ENCODE data around the gene HDDC2. TPM values are rescaled to one million over a fixed set of nuclear protein-coding genes. Genes with fewer than 3 reads are reported as not detected.

Gene HDDC2
- polyA plus RNA-seq, 3 donors = 24.4 to 59.9 (median 42.6) TPM

- no peak overlapping the region for H3K4me2 ChIP-seq (replicated peaks; ENCODE audit: extremely low read depth, low read length, poor library complexity, severe bottlenecking)
- no peak overlapping the region for H3K4me3 ChIP-seq (replicated peaks in 1 of 3; ENCODE audit: low read depth in 2 of 3, low read length in 3 of 3)
- no peak overlapping the region for H3K27ac ChIP-seq (ENCODE audit: low read depth in 1 of 2, low read length in 2 of 2)
- no peaks in the 10 kb centered on the region for H4K20me1 ChIP-seq (ENCODE audit: insufficient read depth, low read length)
- TF ChIP-seq CTCF (IDR thresholded peaks at IDR 0.05) = no peak
- Mint-ChIP-seq H3K27ac (no peak overlapping the region), H3K27me3 (ENCODE audit: low read depth in 3 of 3) (no peaks in the 10 kb centered on the region), H3K4me3 (no peak overlapping the region), H3K4me1 (peaks cover 6% of the 10 kb centered on the region), H3K9me3 (peaks cover 0 to 5% (median 0%) of the 10 kb centered on the region in 7 donors), H3K36me3 (no peaks in the 10 kb centered on the region)
- H2AFZ ChIP-seq (ENCODE audit: insufficient read depth, low read depth, low read length, poor library complexity, severe bottlenecking) = no peak overlapping the region
- no CpG with 5 or more reads among the region's 3 CpGs for WGBS (ENCODE audit: insufficient coverage)
- no peaks in the 10 kb centered on the region for H3K79me2 ChIP-seq (ENCODE audit: insufficient read depth, low read length)
- no peak overlapping the region for H3K9ac ChIP-seq (ENCODE audit: insufficient read depth, low read length, poor library complexity, severe bottlenecking)
- intact Hi-C loops (cut with micrococcal nuclease) = no loop called here
- H3K36me3 ChIP-seq (replicated peaks in 1 of 2; ENCODE audit: control insufficient read depth in 1 of 2, insufficient read depth in 2 of 2, low read length in 2 of 2) = no peaks in the 10 kb centered on the region
- DNase-seq = no peak
- H3K4me1 ChIP-seq (ENCODE audit: control insufficient read depth in 1 of 2, insufficient read depth in 2 of 2, low read length in 2 of 2) = peaks cover 0 to 2% of the 10 kb centered on the region in 2 donors
- H3K27me3 ChIP-seq (ENCODE audit: control insufficient read depth in 2 of 2, insufficient read depth in 2 of 2, low read length in 2 of 2) = no peaks in the 10 kb centered on the region
- no peaks in the 10 kb centered on the region for H3K9me3 ChIP-seq (replicated peaks in 1 of 2; ENCODE audit: control insufficient read depth in 1 of 2, insufficient read depth in 1 of 2, low read length in 2 of 2)
These were observed 68.6 kb downstream of the HDDC2 start for GRCh38 chr6:125233202-125233601.

- Histone ChIP-seq H3K36me3 (replicated peaks in 1 of 2; ENCODE audit: control insufficient read depth in 1 of 2, insufficient read depth in 2 of 2, low read length in 2 of 2) (no peaks in the 10 kb centered on the region), H3K4me2 (replicated peaks; ENCODE audit: extremely low read depth, low read length, poor library complexity, severe bottlenecking) (no peak overlapping the region), H4K20me1 (ENCODE audit: insufficient read depth, low read length) (no peaks in the 10 kb centered on the region), H3K27ac (ENCODE audit: low read depth in 1 of 2, low read length in 2 of 2) (no peak overlapping the region), H2AFZ (ENCODE audit: insufficient read depth, low read depth, low read length, poor library complexity, severe bottlenecking) (no peak overlapping the region), H3K9ac (ENCODE audit: insufficient read depth, low read length, poor library complexity, severe bottlenecking) (no peak overlapping the region), H3K4me1 (ENCODE audit: control insufficient read depth in 1 of 2, insufficient read depth in 2 of 2, low read length in 2 of 2) (peaks cover 0 to 2% of the 10 kb centered on the region in 2 donors), H3K9me3 (replicated peaks in 1 of 2; ENCODE audit: control insufficient read depth in 1 of 2, insufficient read depth in 1 of 2, low read length in 2 of 2) (no peaks in the 10 kb centered on the region), H3K4me3 (replicated peaks in 1 of 3; ENCODE audit: low read depth in 2 of 3, low read length in 3 of 3) (no peak overlapping the region), H3K79me2 (ENCODE audit: insufficient read depth, low read length) (no peaks in the 10 kb centered on the region), H3K27me3 (ENCODE audit: control insufficient read depth in 2 of 2, insufficient read depth in 2 of 2, low read length in 2 of 2) (no peaks in the 10 kb centered on the region)
- Mint-ChIP-seq H3K36me3 (no peaks in the 10 kb centered on the region), H3K9me3 (peaks cover 0 to 3% (median 0%) of the 10 kb centered on the region in 7 donors), H3K4me1 (peaks cover 6% of the 10 kb centered on the region), H3K4me3 (no peak overlapping the region), H3K27ac (no peak overlapping the region), H3K27me3 (ENCODE audit: low read depth in 3 of 3) (no peaks in the 10 kb centered on the region)
- intact Hi-C loops (cut with micrococcal nuclease) = no loop called here
- no peak for TF ChIP-seq CTCF (IDR thresholded peaks at IDR 0.05)
- no CpG with 5 or more reads among the region's 1 CpG for WGBS (ENCODE audit: insufficient coverage)
- DNase-seq = no peak
These were observed 69.3 kb downstream of the HDDC2 start for GRCh38 chr6:125232466-125232865.
